ENCODE data around the gene ZFR2.

GRCh38 chr19:3762130-3762473 is 106.7 kb downstream of the ZFR2 start:
- TF ChIP-seq EZH2 (IDR thresholded peaks at IDR 0.05; ENCODE audit: insufficient read depth, poor library complexity, severe bottlenecking) (no peak), EZH2phosphoT487 (IDR thresholded peaks at IDR 0.05; ENCODE audit: insufficient read depth, low read depth) (no peak)

All from GM23248 (cell line).